Hematopoietic multipotent progenitor cell (in vitro differentiated cells): ENCODE data around the gene POFUT2. TPM values are rescaled to one million over a fixed set of nuclear protein-coding genes. Genes with fewer than 3 reads are reported as not detected.

Source experiments
- DNase-seq, 3 donors: peaks; one replicate each; pipeline ENCODE4 v3.0.0-alpha.2; 2011 to 2015; ENCODE audit warnings: low read depth in 2 of 3, low spot score in 2 of 3
- total RNA-seq: library from RNA; depleted of rRNA; stranded (reverse); fragments of >200 nt; gene quantifications from one replicate; pipeline ENCODE4 v1.2.3, GENCODE V29; 2012

The POFUT2 gene
- total RNA-seq, 1 donor, result 17.0 TPM

DNA sequence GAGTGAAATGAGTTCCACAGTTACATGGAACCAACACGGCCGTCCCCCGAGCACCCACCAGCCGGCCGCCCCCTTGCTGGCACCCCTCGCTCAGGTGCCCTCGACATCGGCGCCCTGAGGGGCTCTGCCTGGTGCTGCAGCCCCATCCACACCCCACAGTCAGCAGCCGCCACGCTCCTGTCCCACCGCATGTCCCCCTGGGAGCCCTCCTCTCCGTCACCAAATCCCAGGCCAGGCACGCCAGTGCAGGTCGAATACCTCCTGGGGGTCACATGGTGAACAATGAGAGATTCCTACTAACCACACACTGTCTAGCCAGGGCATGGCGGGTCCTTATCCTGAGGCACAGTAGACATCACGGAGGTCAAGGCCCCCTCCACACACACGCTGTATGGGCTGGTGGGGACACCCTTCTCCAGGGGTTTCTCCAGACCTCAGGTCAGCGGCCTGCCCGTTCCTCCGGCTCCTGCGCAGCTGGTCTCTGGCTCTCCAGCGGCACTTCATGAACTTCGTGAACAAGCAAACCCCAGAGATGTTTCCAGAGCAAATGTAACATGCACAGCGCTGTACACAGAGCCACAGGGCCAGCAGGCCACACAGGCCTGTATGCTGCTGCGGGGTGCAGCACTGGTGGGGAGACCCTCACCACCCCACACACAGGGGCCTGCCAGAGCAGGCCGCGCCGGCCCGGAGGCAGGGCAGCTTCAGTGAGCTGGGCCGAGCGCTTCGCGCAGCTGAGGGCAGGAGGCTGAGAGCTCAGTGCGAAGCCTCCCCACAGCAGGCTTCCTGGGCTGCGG, 21.8 kb downstream of the POFUT2 start:
- no peak for DNase-seq

DNA sequence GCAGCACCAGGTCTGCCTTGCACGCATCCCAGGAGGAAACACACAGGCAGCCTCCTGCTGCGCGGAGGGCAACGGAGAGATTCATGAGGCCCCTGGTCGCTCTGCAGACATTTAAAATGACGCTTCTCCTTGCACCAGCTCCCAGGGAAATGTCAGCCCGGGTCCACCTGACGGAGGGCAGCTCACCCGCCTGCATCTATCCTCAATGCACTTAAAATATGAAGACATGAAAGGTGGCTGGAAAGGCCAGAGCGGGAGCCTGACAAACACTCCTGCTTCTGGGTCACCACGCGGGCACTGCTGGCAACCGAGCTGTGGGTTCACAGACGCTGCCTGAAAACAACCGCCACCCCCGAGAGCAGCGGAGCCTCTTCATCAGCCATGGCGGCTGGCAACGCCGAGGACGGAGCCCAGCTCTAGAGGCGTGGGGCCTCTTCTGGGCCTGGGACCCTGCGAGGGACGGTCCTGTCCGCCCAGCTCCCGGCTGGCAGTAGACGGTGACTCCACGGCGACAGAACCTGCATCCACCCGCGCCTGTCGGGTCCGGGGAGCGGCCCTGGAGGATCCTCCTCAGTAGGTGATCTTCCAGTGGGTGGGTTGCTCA, 22.7 kb downstream of the POFUT2 start:
- no peak for DNase-seq

DNA sequence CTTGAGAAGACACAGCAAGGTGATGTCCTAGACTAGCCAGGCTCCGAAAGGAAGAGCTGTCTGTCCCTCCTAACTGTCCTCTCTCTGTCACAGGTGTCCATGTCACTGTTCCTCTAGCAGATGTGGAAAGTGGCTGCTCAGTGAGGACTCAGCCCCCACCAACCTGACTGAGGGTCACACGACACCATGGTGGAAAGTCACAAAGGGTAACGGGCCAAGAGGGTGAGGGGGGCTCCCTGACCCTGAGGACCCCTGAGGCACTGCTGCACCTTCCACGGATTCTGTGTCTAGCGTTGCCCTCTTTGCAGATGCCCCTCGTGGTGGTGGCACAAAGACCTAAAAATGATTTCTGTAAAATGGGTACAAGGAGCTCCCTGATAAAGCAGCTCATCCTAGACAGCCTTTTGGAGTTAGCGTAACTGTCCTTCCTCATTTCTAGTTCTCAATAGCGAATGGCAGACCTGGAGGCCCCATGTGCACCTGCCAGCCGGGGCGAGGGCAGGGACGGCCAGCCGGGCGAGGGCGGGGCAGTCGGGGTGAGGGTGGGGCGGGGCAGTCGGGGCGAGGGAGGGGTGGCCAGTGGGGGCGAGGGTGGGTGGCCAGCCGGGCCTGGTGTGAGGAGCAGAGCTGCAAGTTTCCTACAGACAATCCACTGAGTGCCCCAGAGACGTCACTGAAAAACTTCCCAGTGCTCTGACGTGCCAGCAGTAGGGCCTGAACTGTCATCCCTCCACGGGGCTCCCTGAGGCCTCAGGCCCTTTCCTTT, 23.4 kb downstream of the POFUT2 start:
- no peak for DNase-seq

DNA sequence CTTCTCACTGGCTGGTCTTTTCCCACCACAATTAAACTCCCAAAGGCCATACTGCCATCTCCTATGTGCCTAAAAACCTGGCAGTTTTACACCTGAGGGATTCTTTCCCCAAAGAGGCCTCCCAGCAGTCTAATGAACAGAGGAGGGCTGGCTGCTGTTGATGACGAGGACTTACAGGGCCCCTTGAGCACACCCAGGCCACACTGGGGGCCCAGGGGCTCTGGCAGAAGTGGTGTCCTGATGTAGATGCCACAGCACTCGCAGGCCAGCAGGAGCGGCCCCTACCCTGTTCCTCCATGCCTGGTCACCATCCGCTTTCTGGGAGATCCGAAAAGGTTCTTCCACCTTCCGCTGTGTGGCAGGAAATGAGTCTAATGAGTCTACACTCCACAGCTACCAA, 24.2 kb downstream of the POFUT2 start:
- no peak for DNase-seq

DNA sequence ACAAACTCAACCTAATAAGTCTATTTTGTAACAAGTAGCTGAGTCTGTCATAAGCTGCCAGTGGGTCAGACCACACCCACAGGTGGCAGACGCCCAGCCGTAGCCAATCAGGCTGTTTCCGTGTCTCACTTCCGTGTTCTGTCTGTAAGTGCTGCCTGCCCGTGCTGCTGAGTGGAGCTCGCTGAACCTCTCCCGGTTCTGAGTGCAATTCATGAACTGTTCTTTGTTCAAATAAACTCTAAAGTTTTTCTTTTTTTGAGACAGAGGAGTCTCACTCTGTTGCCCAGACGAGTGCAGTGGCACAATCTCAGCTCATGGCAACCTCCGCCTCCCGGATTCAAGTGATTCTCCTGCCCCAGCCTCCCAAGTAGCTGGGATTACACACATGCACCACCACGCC, 25.1 kb downstream of the POFUT2 start:
- no peak for DNase-seq

DNA sequence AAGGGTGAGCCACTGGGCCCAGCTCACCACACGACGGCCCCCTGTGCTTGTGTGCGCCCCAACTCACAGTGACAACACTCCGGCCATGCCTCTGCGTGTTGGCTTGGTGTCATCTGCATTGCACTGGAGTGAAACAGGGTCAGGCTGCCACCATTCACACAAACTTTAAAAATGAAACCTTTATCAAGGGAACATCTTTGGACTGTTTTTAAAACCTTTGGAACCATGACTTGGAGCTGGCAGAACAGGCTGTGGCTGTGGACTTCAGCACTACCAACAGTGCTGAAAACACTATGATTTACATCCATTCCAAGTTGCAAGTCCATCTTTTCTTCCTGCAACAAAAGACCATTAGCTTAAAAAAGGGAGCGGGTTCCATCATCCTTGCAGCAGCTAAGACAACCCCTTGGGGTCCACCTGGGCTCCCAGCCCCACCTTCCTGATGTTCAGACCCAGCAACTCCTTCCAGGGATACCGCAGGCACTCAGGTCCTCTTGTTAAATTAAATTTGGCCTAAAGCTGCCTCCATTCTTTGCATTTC, 25.6 kb downstream of the POFUT2 start:
- DNase-seq, result no peak

DNA sequence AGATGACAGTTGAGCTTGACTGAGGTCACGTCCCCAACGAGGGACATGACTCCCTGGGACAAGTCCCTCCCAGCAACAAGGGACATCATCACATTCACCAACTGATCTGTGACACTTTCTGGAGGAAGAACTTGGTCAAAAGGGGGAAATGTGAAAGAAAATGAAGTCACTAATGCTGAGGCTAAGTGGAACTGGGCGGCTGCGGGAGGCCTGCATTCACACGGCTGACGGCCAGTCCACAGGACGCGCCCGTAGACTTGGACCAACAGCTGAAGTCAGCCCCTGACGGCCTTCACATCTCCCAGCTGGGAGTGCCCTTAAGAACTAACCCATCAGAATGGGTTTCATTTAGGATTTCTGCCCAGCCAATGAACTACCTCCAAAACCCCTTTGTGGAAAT, 26.6 kb downstream of the POFUT2 start:
- DNase-seq, result no peak

DNA sequence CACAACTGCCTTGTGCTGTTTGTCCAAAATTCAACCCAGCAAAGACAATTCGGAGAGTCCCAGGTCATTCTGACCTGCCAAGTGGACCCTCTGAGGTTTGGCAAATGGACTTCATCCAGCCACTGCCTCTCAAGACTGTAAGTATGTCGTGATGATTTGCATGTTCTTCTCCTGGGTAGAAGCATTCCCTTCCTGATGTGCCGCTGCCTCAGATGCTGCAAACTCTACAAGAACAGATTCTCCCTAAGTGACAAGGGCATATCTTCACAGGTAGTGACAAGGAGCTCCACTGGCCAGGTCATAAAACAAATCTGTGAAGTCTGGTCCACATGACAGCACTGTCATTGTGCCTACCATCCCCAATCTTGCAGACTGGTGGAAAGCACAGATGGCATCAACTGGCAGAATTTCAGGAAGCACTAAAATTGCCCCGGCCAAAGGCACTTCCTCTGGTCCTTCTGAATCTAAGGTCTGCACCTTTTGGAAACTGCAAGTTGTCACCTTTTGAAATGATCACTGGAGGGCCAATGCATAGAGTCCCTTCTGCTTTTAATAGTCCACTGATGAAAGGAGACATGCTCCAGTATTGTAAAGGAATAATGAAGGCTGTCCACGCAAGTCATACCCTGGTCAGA, 27.4 kb downstream of the POFUT2 start:
- DNase-seq, result peak in 1 of 3 donors; percentile 55

DNA sequence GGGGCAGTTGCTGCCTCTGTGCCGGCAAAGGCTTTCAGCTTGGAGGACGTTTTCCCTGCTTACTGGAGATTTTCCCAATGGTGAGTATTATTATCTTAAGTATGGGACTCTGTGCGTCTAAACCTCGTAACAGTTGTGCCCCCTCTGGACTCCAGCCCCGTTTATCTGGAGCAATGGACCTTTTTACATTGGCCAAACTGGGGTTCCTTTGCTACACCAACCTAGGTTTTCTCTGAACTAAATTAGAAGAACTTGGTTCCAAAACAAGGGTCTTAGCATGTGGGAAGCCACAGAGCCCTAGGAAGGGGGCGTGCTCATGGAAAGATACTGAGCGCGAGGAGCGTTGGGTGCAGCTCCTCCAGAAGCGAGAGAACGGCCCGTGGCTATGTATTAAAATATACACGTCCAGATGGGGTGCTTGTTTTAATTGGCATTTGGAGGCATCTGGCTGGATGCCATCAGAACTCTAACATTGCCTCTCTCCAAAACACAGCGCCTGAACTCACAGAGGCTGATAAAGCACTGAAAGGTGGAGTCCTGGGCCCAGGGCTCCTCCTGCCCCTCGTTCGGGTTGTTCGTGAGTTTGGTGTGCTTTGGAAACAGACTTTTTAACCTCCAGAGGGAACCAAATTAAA, 28.4 kb downstream of the POFUT2 start:
- DNase-seq, result no peak

DNA sequence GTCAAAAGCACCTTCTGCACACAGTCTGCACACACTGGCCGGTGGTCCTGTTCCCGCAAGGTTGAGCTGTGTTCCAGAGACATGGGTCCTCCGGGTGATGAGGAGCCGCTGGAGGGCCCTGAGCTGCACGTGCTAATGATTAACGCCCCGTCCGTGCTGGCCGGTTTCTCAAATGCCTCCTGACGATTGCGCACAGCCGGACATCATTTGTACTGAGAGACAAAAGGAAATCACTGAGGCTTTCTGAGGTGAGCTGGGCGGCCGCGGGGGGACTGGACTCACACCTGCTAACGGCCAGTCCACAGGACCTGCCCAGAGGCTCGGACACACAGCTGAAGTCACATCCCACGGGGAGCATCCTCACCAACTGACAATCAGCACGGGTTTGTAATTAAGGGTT, 29.2 kb downstream of the POFUT2 start:
- no peak for DNase-seq

DNA sequence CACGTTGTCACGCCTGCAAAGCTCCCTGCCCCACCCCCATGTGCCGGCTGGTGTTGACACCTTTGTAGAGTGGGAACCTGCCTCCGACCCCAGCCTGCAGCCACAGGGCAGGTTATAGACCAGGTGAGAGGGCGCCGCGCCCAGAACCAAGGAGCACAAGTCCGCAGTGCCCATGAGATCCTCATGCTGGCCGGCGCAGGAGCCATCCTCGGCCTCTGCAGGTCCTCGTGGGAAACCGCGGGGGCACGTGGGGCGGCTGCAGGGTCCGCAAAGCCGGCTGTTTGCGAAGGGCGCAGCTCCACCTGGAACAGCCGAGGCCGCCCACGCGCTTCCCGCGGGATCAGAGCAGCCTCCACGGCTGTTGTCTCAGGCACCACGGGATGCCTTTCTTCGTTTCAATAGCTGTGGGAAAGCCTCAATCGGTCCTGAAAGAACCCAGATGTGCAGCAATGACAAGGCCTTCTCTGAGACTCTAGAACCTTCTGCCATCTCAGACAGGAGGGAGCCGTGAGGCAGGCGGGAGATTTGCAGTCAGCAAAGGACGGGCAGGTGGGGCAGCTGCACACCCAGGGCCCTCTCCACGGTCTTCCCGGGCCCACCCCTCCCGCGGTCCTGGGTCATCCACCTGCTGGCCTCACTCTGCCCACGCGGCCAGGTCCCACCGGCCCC, 29.9 kb downstream of the POFUT2 start:
- DNase-seq, result no peak

DNA sequence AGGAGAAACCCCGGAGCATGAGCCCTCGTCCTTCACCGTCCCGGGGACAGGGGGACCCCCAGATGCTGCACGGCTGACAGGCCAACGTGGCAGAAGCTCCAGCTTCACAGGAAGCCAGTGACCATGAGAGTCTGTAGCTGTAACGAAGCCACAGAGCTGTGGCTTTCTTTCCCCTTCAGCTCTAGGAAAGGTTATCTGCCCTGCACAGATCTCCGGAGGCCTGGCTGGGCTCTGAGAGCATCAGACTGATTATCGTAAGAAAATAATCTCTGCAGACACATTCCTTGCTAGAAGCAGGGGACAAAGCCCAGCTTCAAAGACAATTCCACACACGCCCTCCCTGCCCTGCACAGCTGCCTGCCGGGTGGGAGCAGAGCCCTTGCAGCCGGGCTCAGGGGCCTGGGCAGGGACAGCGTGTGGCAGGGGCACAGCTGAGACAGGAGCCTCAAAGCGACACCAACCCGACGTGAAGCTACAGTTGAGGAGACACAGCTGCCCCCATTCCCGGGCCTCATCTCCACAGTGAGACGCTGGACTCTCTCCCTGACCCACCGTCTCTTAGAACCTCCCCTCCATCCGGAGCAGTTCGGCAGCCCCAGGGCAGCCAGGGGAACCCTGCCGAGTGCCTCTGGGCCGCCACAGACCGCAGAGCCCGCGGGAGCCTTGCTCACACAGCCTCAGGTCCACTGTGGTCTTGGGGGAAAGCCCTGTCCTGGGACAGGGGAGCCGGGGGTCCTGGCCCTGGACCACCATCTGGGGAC, 30.6 kb downstream of the POFUT2 start:
- DNase-seq, result peak in 2 of 3 donors; percentile 90 to 98

DNA sequence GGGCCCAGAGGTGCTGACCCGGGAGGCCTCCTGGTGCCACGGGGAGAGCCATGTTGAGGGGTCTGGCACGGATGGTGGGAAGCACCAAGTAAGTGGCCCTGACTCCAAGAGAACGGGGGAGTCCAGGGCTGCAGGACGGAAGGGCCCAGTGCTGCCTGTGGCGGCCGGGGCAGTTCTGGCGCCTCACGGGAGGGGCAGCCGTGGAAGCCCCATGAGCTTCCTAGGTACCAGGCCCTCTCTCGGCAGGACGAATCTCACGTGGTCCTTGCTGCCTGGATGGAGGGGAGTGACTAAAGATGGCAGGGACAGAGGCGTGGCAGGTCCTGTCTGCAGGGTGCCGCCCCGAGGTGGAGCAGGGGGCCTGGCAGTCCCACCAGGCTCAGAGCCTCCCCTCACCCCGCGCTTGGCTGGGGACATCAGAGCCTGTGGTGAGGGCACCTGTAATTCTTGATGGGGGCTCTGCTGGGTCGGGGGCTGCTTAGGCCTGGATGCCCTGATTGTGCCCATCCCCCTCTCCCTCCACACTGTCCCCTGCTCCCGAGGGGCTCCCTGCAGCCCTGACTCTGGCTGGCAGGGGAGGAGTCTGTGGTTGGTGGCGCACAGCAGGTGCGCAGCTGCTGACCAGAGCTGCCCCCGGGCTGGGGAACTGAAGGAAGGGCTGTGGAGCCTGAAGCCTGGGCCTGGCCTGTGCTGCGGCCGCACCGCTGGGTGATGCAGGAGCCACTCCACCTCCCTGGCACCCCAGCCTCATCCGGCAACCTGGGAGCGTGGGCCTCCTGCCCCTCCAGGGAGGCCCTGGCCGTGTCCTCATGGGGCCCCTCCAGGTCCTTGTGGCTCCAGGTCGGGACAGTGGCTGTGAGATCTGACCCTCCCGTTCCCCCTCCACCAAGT, 31.4 kb downstream of the POFUT2 start:
- DNase-seq, result peak in 2 of 3 donors; percentile 36 to 86

DNA sequence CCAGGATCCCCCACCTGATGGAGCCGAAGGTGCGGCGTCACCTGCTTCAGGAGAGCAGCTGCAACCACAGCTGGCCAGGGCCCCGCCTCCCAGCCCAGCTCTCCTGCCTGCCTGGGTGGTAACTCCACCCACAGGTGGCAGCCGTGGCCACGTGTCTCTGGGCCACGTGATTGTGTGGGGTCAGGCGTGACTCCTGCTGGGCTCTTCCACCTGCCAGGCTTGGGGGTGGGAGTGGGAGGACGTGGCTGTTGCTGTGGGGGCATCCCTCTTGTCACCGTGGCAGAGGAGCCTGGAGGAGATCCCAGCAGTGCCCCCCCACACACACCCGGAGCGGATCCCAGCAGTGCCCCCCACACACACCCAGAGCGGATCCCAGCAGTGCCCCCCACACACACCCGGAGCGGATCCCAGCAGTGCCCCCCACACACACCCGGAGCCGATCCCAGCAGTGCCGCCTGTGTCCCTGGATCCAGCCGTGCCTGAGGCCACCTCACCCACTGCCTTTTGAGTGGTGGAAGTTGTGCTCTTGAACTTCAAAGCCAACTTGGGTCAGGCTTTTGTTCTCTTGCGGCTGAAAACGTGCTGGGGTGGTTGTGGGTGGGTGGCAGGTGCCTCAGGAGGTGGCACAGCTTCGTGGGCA, 32.2 kb downstream of the POFUT2 start:
- DNase-seq, result no peak

DNA sequence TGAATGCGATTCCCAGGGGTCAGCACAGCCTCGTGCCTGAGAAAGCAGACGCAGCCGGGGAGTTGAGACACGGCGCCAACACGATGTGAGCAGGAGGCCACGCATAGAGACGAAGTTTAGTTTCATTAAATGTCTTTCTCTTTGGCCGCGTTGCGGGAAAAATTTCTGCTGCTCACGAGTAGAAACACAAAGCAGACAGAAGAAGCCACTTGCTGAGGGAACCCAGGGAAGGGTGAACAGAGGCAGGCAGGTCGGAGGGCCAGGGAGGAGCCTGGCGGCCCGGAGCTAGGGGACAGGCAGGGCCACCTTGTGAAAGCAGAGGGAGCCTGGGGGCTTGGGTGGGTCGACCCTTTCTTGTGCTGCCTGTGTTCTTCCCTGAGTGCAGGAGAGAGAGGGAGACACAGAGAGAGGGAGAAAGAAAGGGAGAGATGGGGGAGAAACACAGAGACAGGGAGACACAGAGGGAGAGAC, 33.2 kb downstream of the POFUT2 start:
- DNase-seq, result no peak

DNA sequence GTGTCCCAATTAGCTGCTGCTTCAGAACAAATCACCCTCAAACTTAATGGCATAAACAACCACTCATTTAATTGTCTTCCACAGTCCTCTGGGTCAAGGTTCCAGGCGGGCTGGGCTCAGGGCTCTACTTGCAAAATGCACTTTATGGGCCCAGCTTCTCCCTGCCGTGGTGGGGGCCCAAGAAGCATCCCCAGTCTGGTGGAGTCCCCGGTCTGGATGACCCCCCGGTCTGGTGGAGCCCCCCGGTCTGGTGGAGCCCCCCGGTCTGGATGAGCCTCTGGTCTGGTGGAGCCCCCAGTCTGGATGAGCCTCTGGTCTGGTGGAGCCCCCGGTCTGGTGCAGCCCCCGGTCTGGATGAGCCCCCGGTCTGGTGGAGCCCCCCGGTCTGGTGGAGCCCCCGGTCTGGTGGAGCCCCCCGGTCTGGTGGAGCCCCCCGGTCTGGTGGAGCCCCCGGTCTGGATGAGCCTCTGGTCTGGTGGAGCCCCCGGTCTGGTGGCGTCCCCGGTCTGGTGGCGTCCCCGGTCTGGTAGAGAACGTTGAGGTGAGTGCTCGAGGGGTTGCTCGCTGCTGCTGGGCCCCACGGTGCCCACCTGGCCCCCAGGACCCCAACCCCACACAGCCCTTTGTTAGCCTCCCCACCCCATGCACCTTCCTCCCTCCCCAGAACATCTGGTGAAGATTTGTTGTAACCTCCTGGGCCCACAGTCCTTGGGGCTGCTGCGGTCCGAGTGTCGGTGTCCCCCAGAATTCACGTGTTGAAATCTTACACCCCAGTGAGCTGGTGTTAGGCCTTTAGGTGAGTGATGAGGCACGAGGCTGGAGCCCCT, 33.8 kb downstream of the POFUT2 start:
- no peak for DNase-seq

DNA sequence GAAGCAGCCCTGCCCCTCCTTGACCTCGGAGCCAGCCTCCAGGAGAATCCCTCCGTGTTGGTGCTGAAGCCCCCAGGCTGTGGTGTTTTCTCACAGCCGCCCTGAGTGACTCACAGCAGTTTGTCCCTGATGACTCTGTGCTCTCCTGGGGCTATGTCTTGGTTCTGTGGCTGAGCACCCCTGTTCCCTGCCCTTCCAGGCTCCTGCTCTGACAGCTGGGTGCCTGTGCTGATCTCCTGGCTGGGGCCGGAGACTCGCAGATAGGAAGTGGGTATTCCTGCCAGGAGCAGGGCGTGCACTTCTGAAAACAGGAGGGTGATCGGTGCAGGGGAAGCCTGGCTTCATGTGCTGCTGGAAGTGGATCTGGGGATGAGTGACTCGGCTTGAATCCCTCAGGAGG, 34.5 kb downstream of the POFUT2 start:
- DNase-seq, result no peak
